Stomach smooth muscle (tissue), 2 donors: Measurements from ENCODE around the gene LIX1L.

Experiments used
- H3K27ac ChIP-seq: one replicate; pipeline ENCODE4 v1.7.0; 2013; ENCODE audit warnings: mild to moderate bottlenecking, low read length, inconsistent platforms
- H3K27me3 ChIP-seq, 2 donors: one replicate each; pipeline ENCODE4 v1.7.0; 2013; ENCODE audit warnings: low read length in 2 of 2; ENCODE audit not compliant: insufficient read depth in 2 of 2, control insufficient read depth in 1 of 2
- H3K36me3 ChIP-seq, 2 donors: one replicate each; pipeline ENCODE4 v1.7.0; 2013; ENCODE audit warnings: low read length in 2 of 2; ENCODE audit not compliant: control insufficient read depth in 2 of 2, insufficient read depth in 2 of 2
- H3K4me1 ChIP-seq: one replicate; pipeline ENCODE4 v1.7.0; 2013; ENCODE audit warnings: low read length; ENCODE audit not compliant: control insufficient read depth, insufficient read depth
- H3K4me3 ChIP-seq, 2 donors: one replicate each; pipeline ENCODE4 v1.7.0; 2013; ENCODE audit warnings: low read length in 2 of 2
- H3K9ac ChIP-seq, 2 donors: one replicate each; pipeline ENCODE4 v1.7.0; 2013; ENCODE audit warnings: low read length in 2 of 2, mild to moderate bottlenecking in 1 of 2
- H3K9me3 ChIP-seq, 2 donors: one replicate each; pipeline ENCODE4 v1.7.0; 2013; ENCODE audit warnings: low read length in 2 of 2; ENCODE audit not compliant: control insufficient read depth in 2 of 2
- donor health status: healthy.
- donor health status: Pancreatic carcinoma.

Gene LIX1L

DNA sequence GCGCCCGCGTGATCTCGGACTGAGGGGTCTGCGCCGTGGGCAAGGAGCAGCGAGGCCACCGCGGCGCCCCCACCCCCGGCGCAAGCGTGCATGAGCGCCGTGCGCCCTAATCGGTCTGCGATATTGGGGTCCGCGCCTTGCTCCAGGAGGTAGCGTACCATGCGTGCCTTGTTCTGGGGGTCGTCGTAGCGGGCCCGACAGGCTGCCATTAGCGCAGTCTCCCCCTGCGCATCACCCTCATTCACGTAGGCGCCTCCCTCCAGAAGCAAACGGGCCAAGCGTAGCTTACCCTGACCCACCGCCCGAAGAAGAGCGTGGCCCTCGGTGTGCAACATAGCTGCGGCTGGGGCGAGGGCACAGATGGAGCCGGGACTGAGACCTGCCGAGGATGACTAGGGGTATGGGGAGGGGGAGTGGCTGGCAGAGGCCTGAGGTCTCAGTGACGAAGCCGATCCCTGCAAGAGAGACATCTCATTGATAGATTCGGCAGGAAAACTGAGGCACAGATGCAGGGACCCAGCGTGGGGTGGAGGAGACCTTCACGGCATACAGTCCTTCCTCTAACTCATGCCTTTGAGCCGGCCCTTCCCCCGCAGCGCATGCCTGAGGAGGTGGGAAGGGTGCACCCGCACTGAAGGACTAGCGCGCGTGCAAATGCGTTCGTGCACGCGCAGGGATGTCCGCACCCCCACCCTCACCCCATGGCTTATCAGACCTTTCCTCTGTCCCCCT lies 3.8 kb upstream of the LIX1L start:
- peak overlapping the region; percentile 80 to 89 for H3K9ac ChIP-seq
- peak overlapping the region; percentile 92 for H3K27ac ChIP-seq
- peak overlapping the region; percentile 86 to 92 for H3K4me3 ChIP-seq
- H3K4me1 ChIP-seq, result peaks cover 47% of the 10 kb centered on the region
- H3K9me3 ChIP-seq, result no peaks in the 10 kb centered on the region
- no peaks in the 10 kb centered on the region for H3K27me3 ChIP-seq
- no peaks in the 10 kb centered on the region for H3K36me3 ChIP-seq

GRCh38 chr1:145961109-145961424 lies 3.2 kb upstream of the LIX1L start:
- H3K36me3 ChIP-seq, result no peaks in the 10 kb centered on the region
- peak overlapping the region; percentile 80 to 89 for H3K9ac ChIP-seq
- H3K27me3 ChIP-seq, result no peaks in the 10 kb centered on the region
- peaks cover 52% of the 10 kb centered on the region for H3K4me1 ChIP-seq
- H3K27ac ChIP-seq, result peak overlapping the region; percentile 92
- peak overlapping the region; percentile 86 to 92 for H3K4me3 ChIP-seq
- no peaks in the 10 kb centered on the region for H3K9me3 ChIP-seq

DNA sequence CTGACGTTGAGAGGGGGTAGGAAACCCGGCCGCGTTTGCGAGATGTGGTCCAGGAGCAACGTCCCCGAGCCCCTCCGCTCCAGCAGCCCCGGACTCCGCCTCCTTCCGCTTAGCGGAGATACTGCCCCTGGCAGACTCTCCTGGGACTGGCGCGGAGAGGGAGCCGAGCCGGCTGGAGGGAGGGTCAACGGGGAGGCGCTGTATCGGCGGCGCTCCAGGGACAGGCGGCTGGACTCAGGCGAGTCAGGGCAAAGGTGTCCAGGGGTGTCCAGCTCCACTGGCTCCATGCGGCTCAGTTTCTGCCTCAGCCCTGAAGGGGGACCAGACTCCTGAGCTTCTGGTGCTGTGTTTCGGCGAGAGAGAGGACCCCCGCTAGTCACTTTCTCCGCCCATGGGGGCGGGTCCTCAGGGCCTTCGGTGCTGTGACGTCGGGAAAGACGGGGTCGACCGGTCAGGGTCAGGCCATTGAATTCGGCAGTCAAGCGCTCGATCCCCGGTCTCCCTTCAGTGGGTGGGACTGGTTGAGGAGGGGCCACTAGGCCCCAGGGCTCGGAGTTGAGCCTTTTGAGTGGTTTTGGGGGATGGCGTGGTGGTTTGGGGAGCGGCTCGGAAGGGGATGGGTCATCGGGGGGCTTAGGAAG lies 2.8 kb upstream of the LIX1L start:
- H3K27ac ChIP-seq, result peak overlapping the region; percentile 92
- H3K9me3 ChIP-seq, result no peaks in the 10 kb centered on the region
- no peaks in the 10 kb centered on the region for H3K36me3 ChIP-seq
- peaks cover 55% of the 10 kb centered on the region for H3K4me1 ChIP-seq
- no peaks in the 10 kb centered on the region for H3K27me3 ChIP-seq
- peak overlapping the region; percentile 86 to 92 for H3K4me3 ChIP-seq
- H3K9ac ChIP-seq, result peak overlapping the region; percentile 80 to 89

DNA sequence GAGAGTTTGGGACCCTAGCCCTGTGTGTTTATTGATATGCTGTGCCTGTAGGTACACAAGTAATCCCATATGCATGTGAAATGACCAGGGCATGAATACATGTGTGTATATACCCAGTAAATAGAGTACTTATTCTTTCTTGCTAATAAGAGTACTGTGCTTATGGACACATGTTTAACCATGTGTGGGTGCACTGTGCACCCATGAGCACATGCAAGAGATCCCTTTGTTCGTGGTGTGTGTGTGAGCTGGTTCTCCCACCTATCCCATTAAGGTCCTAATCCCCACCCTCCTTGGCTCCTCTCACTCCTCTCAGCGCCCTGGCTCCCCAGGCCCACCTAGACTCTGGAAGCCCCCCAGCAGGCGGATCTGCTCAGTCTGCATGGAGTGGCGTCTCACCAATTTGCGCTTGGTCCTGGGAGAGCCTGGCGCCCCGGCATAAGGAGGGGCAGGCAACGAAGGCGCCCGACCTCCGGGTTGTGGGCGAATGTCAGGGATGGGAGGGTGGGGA lies 2.2 kb upstream of the LIX1L start:
- H3K27ac ChIP-seq, result peak overlapping the region; percentile 92
- H3K4me3 ChIP-seq, result peak overlapping the region; percentile 86 to 92
- H3K36me3 ChIP-seq, result no peaks in the 10 kb centered on the region
- H3K9ac ChIP-seq, result peak overlapping the region; percentile 29 to 80
- no peaks in the 10 kb centered on the region for H3K9me3 ChIP-seq
- H3K4me1 ChIP-seq, result peaks cover 59% of the 10 kb centered on the region
- H3K27me3 ChIP-seq, result no peaks in the 10 kb centered on the region

GRCh38 chr1:145959333-145959732 lies 1.5 kb upstream of the LIX1L start:
- H3K9ac ChIP-seq, result no peak overlapping the region
- no peak overlapping the region for H3K4me3 ChIP-seq
- H3K27ac ChIP-seq, result peak overlapping the region; percentile 92
- H3K27me3 ChIP-seq, result no peaks in the 10 kb centered on the region
- H3K9me3 ChIP-seq, result no peaks in the 10 kb centered on the region
- no peaks in the 10 kb centered on the region for H3K36me3 ChIP-seq
- H3K4me1 ChIP-seq, result peaks cover 60% of the 10 kb centered on the region

GRCh38 chr1:145958734-145959133 lies 917 bp upstream of the LIX1L start:
- Histone ChIP-seq H3K27me3 (no peaks in the 10 kb centered on the region), H3K36me3 (no peaks in the 10 kb centered on the region), H3K9ac (no peak overlapping the region), H3K4me1 (peaks cover 61% of the 10 kb centered on the region), H3K4me3 (peak overlapping the region in 1 of 2 donors; percentile 86), H3K27ac (peak overlapping the region; percentile 92), H3K9me3 (no peaks in the 10 kb centered on the region)

DNA sequence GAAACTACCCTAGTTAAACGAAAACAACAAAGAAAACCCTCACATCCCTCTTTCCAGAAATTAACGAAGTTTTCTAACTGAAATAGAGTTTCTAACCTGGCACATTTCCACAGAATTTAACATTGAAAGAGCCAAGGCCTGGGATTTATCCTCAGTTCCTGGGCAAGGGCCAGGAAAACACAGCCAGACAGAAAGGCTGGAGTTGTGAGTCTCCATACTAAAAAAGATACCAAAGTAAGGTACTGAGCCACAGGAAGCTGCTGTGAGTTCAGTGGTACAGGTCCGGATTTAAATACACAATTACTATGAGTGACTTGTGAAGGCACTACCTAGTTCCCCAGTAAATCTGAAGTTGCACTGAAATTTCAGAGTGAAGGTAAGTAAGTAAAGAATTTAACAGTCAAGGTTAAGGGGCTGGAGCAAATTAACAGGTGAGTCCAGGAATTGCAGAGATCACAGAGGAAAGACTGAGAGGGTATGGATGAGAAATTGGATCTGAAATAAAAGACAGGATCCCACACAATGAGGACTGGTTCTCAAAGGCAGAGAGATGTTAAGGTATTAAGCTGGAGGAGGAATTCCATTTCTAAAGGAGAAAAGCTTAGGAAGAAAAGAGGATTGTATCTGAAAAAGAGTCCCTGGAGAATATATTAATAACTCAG lies 905 bp downstream of the LIX1L start:
- Histone ChIP-seq H3K9ac (peak overlapping the region; percentile 84), H3K27ac (peak overlapping the region; percentile 92), H3K4me3 (peak overlapping the region; percentile 63 to 86), H3K36me3 (peaks cover 0 to 2% of the 10 kb centered on the region in 2 donors), H3K9me3 (no peaks in the 10 kb centered on the region), H3K4me1 (peaks cover 48% of the 10 kb centered on the region), H3K27me3 (no peaks in the 10 kb centered on the region)

- peaks cover 0 to 2% of the 10 kb centered on the region in 2 donors for H3K36me3 ChIP-seq
- peak overlapping the region; percentile 63 to 86 for H3K4me3 ChIP-seq
- H3K27me3 ChIP-seq, result no peaks in the 10 kb centered on the region
- no peaks in the 10 kb centered on the region for H3K9me3 ChIP-seq
- H3K27ac ChIP-seq, result peak overlapping the region; percentile 92
- H3K9ac ChIP-seq, result peak overlapping the region; percentile 84
- H3K4me1 ChIP-seq, result peaks cover 43% of the 10 kb centered on the region
These were observed 1.5 kb downstream of the LIX1L start for GRCh38 chr1:145956361-145956760.

- no peaks in the 10 kb centered on the region for H3K27me3 ChIP-seq
- peak overlapping the region; percentile 63 to 86 for H3K4me3 ChIP-seq
- H3K4me1 ChIP-seq, result peaks cover 38% of the 10 kb centered on the region
- peak overlapping the region; percentile 92 for H3K27ac ChIP-seq
- peak overlapping the region; percentile 38 to 84 for H3K9ac ChIP-seq
- peaks cover 2 to 3% of the 10 kb centered on the region in 2 donors for H3K36me3 ChIP-seq
- H3K9me3 ChIP-seq, result no peaks in the 10 kb centered on the region
These were observed 2.4 kb downstream of the LIX1L start for GRCh38 chr1:145955436-145955835.

DNA sequence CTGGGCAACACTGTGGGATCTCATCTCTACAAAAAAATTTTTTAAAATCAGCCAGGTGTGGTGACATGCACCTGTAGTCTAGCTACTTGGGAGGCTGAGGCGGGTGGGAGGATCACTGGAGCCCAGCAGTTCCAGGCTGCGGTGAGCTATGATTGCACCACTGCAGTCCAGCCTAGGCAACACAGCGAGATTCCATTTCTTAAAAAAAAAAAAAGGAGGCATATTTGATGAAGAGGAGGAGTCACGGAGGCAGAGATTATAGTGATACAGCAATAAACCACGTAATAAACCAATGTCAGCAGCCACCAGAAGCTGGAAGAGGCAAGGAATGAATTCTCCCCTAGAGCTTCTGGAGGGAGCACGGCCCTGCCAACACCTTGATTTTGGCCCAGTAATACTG lies 4.0 kb downstream of the LIX1L start:
- no peak overlapping the region for H3K9ac ChIP-seq
- H3K9me3 ChIP-seq, result no peaks in the 10 kb centered on the region
- H3K27me3 ChIP-seq, result no peaks in the 10 kb centered on the region
- peaks cover 2 to 4% of the 10 kb centered on the region in 2 donors for H3K36me3 ChIP-seq
- no peak overlapping the region for H3K4me3 ChIP-seq
- H3K4me1 ChIP-seq, result peaks cover 32% of the 10 kb centered on the region
- H3K27ac ChIP-seq, result no peak overlapping the region
